ENCODE measurements around the gene WFDC5. TPM values are rescaled to one million over a fixed set of nuclear protein-coding genes. Genes with fewer than 3 reads are reported as not detected.

The WFDC5 gene
- total and polyA plus RNA-seq, 9 of the 15 experiments (the other 6 are each of a cell fraction or from before 2014, with no cell fraction given) = not detected

GRCh38 chr20:45153752-45154151 is 38.8 kb upstream of the WFDC5 start:
- Histone ChIP-seq H3K4me2 (ENCODE audit: insufficient read depth, low read length) (no peak overlapping the region), H3K79me2 (ENCODE audit: control insufficient read depth, insufficient read depth, low read length) (no peaks in the 10 kb centered on the region), H4K20me1 (replicated peaks; ENCODE audit: control insufficient read depth, insufficient read depth, low read length) (0 out of 2 replicates have a peak, but pooled peaks cover 6% of the 10 kb centered on the region), H3K9me3 (replicated peaks; ENCODE audit: control insufficient read depth, insufficient read depth, low read depth, low read length) (no peaks in the 10 kb centered on the region), H3K9ac (ENCODE audit: insufficient read depth in 1 of 2, low read depth in 2 of 2, low read length in 2 of 2) (no peak overlapping the region), H3K27me3 (ENCODE audit: control insufficient read depth in 2 of 2, insufficient read depth in 2 of 2, low read length in 2 of 2) (no peaks in the 10 kb centered on the region; a peak in 1 of 5 replicates), H3K4me1 (replicated peaks in 1 of 2; ENCODE audit: control insufficient read depth in 2 of 2, insufficient read depth in 2 of 2, low read length in 2 of 2) (no peaks in the 10 kb centered on the region), H3K27ac (ENCODE audit: extremely low read depth, low read depth, low read length) (no peak overlapping the region), H3K4me3 (no peak overlapping the region), H2AFZ (ENCODE audit: low read depth, low read length) (no peak overlapping the region), H3K36me3 (ENCODE audit: control insufficient read depth, insufficient read depth, low read length) (no peaks in the 10 kb centered on the region), H3K9me1 (ENCODE audit: control insufficient read depth, insufficient read depth, low read length) (no peaks in the 10 kb centered on the region)
- no peak for ATAC-seq
- in situ Hi-C loops (cut with MboI) = no loop called here
- BruUV-seq (replicated peaks) = no TSS peak
- ChIA-PET CTCF (ENCODE audit: low intra/inter-chr PET ratio) (no interaction called here), POLR2A (no interaction called here)
- intact Hi-C loops (cut with micrococcal nuclease) = no loop called here
- no peak for FAIRE-seq
- WGBS (ENCODE audit: insufficient coverage, low coverage, missing lambda C conversion rate) = 0% methylated on average over 1 of the region's 1 CpG
- DNase-seq (ENCODE audit: extremely low read depth in 1 of 4, low spot score in 3 of 4) = no peak
- TF ChIP-seq MAFK (IDR thresholded peaks at IDR 0.05; ENCODE audit: low read length) (no peak), IRF2 (CRISPR knock-in tag; IDR thresholded peaks at IDR 0.05) (no peak), CHD4 (IDR thresholded peaks at IDR 0.05; ENCODE audit: insufficient read depth, insufficient replicate concordance, low read depth, low read length, poor library complexity, severe bottlenecking) (no peak), ZHX1 (conservative IDR thresholded peaks at IDR 0.05; ENCODE audit: low read length) (no peak), NFE2L1 (tag; IDR thresholded peaks at IDR 0.05; ENCODE audit: borderline replicate concordance, low read depth) (no peak), FUS (optimal IDR thresholded peaks at IDR 0.05; ENCODE audit: low read depth, low read length) (no peak), JUN (IDR thresholded peaks at IDR 0.05; ENCODE audit: borderline replicate concordance, low read depth, low read length) (no peak), JUN (CRISPR knock-in tag; IDR thresholded peaks at IDR 0.05; ENCODE audit: borderline replicate concordance) (no peak)

All from K562 (cell line).